Motor neuron (in vitro differentiated cells): ENCODE data around the gene HEMK1. TPM values are rescaled to one million over a fixed set of nuclear protein-coding genes. Genes with fewer than 3 reads are reported as not detected.

Experiments used
- ATAC-seq, 8 experiments: fragments of 200-7000 bp; cut with Tn5 transposase; replicated peaks in 6 of 8; 2 replicates each; pipeline ENCODE4 v1.8.0; 2021; ENCODE audit warnings: mild to moderate bottlenecking in 8 of 8, moderate library complexity in 8 of 8
- H3K27ac ChIP-seq, 2 donors: fragments of 250-450 bp; sonication (Bioruptor Pico); 2 replicates each; pipeline ENCODE4 v1.9.0; 2021; ENCODE audit warnings: antibody characterized with exemption in 2 of 2, mild to moderate bottlenecking in 2 of 2, moderate library complexity in 1 of 2
- H3K4me1 ChIP-seq, 2 donors: fragments of 250-450 bp; sonication (Bioruptor Pico); replicated peaks in 1 of 2; 2 replicates each; pipeline ENCODE4 v1.6.1; 2021; ENCODE audit warnings: antibody characterized with exemption in 2 of 2, mild to moderate bottlenecking in 2 of 2, moderate library complexity in 1 of 2
- H3K4me3 ChIP-seq, 5 donors: fragments of 250-450 bp; sonication (Bioruptor Pico); 2 replicates each; pipeline ENCODE4 v1.9.0; 2021; ENCODE audit warnings: antibody characterized with exemption in 5 of 5, mild to moderate bottlenecking in 5 of 5, moderate library complexity in 4 of 5
- WGBS, 10 experiments: fragments of 450-650 bp; shearing (Covaris generic); methylation state at CpG; one replicate each; pipeline ENCODE4 v1.0.0; 2022; 5-methylcytosine and 5-hydroxymethylcytosine counted together
- in situ Hi-C, 9 experiments: fragments of 400-800 bp; cut with MboI; loops; one replicate each; pipeline ENCODE4 v1.15.0; 2021; ENCODE audit warnings: low sequenced_read_pairs in 9 of 9, low pct_unique_long_range_greater_than_20kb in 2 of 9; ENCODE audit not compliant: unreplicated experiment in 9 of 9
- total RNA-seq, 8 experiments: library from RNA; unstranded; fragments of 300-600 nt; gene quantifications; 2 replicates each; pipeline versions ENCODE4 v1.2.3 to v1.2.4, GENCODE V29; 2022

The HEMK1 gene
- total RNA-seq, 8 experiments from 2014 or later = 9.5 to 25.5 (median 15.6) TPM

GRCh38 chr3:50533316-50533715, 36.0 kb upstream of the HEMK1 start:
- in situ Hi-C loops = loop anchor here in 3 of 9 experiments (25.0 kb wide), 1 partner anchor 96 kb away; no protein-coding TSS in a partner anchor
- no peak overlapping the region for H3K4me3 ChIP-seq
- 35 to 82% (median 53%) methylated on average over 2 to 10 of the region's 13 CpGs; no CpG with 5 or more reads in 4 of the 10 experiments for WGBS, 10 experiments
- ATAC-seq = peak in 5 of 8 experiments; percentile 65 to 83 (median 71)
- peak overlapping the region; percentile 30 to 44 for H3K27ac ChIP-seq
- H3K4me1 ChIP-seq = peaks cover 44 to 47% of the 10 kb centered on the region in 2 donors

DNA sequence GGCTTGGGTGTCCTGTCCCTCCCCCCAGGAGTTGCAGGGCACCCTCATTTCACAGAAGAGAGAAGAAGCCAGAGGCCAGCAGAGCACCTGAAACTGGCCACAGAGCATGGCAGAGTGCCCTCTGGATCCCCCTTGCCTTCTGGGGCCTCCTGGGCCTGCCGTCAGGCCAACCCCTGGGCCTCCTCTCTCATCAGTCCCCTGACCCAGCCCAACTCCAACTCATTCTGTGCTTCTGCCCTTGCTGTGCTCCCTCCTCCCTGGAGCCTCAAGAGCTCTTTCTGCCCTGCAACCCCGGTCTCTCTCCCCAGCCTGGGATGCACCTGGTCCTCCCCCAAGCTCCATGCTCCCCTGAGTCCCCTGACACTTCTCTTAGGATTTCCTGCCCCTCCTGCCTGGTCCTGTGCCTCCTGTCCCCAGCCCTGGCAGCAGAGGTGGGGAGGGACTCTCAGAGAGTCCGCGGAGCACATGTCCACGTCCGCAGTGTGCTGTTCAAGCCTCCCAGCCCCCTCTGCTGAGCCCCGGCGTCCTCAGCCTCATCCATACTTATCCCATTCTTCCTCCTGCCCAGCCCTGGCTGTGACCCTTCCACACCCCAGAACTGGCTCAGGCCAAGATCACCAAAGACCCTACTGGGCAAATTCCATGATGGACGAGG, 35.4 kb upstream of the HEMK1 start:
- WGBS, 10 experiments = 17 to 58% methylated on average over 1 to 3 of the region's 9 CpGs; no CpG with 5 or more reads in 8 of the 10 experiments
- in situ Hi-C loops = loop anchor here in 3 of 9 experiments (25.0 kb wide), 1 partner anchor 97 kb away; no protein-coding TSS in a partner anchor
- ATAC-seq = peak in 5 of 8 experiments; percentile 56 to 77 (median 69)
- Histone ChIP-seq H3K4me3 (no peak overlapping the region), H3K4me1 (peaks cover 47 to 50% of the 10 kb centered on the region in 2 donors), H3K27ac (peak overlapping the region; percentile 3 to 39)

DNA sequence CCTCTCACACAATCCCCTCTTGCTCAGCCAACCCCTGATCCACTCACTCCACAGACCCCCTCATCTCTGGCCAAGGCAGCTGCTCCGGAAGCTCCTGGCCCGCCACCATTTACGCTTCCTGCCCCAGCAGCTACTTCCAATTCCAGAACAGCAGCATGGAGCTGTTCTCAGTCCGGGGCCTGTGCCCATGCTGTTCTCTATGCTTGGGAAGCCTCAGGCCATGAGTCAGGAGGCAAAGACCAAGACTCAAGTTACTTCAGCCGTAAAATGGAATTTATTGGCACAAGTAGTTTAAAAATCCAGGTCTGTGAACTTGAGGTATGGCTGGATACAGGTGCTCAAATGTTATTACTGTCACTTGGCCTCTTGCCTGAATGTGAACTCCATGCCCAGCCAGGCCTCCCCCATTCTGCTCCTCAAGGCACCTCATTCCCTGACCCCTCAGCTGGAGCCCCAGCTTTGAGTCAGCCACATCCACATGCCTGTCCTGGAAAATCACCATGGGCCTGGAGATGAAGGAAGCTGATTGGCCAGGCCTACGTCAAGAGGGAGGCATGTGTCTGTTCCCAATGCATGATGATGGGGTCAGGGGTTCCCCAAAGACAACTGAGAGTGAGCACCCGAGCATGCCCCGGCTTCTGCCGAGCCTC, 34.5 kb upstream of the HEMK1 start:
- WGBS, 10 experiments = 20 to 100% (median 80%) methylated on average over 1 to 6 of the region's 9 CpGs; no CpG with 5 or more reads in 2 of the 10 experiments
- in situ Hi-C loops = loop anchor here in 3 of 9 experiments (25.0 kb wide), 1 partner anchor 98 kb away; no protein-coding TSS in a partner anchor
- ATAC-seq = no peak
- Histone ChIP-seq H3K27ac (no peak overlapping the region), H3K4me3 (no peak overlapping the region), H3K4me1 (peaks cover 47 to 52% of the 10 kb centered on the region in 2 donors)

- WGBS, 10 experiments = 0 to 80% (median 67%) methylated on average over 1 of the region's 5 CpGs; no CpG with 5 or more reads in 7 of the 10 experiments
- peak in 3 of 8 experiments; percentile 59 to 97 (median 95) for ATAC-seq
- Histone ChIP-seq H3K4me1 (peaks cover 53 to 60% of the 10 kb centered on the region in 2 donors), H3K4me3 (no peak overlapping the region), H3K27ac (no peak overlapping the region)
- in situ Hi-C loops = loop anchor here in 3 of 9 experiments (25.0 kb wide), 1 partner anchor 99 kb away; no protein-coding TSS in a partner anchor
Observed at GRCh38 chr3:50536471-50537180, 32.7 kb upstream of the HEMK1 start.

DNA sequence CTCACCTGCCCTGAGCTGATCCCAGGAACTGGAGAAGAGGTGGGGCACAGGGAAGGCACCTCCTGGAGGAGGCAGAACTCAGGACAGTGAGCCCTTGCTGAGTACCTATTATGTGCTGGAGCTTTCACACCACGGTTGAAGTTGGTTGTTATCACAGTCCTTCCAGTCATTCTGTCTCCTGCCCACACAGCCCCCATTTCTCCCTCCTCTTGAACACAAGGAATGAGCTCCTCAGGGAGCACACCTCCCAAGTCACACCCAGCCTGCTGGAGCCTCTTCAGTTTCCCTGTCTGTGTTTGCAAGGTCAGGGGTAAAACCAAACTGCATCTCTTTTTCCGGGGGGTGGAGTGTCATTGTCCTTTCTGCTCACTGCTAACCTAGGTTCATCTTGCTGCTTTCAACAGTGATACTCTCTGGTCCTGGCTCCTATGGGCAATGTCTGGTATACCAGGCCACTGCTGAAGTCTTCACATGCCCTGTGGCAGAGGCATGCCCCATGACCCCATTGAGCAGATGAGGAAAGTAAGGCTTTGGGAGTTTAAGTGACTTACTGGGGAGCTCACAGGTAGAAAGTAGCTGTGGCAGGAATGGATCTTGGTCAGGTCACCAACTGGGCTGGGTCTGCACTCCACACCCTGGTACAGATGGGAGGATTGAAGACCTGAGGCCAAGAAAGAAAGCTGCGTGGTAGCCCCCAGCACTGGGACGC, 31.7 kb upstream of the HEMK1 start:
- no peak overlapping the region for H3K27ac ChIP-seq
- in situ Hi-C loops = loop anchor here in 3 of 9 experiments (25.0 kb wide), 1 partner anchor 100 kb away; no protein-coding TSS in a partner anchor
- no peak overlapping the region for H3K4me3 ChIP-seq
- peaks cover 49 to 53% of the 10 kb centered on the region in 2 donors for H3K4me1 ChIP-seq
- WGBS, 10 experiments = 20 to 71% (median 44%) methylated on average over 1 to 2 of the region's 4 CpGs; no CpG with 5 or more reads in 7 of the 10 experiments
- ATAC-seq = no peak

DNA sequence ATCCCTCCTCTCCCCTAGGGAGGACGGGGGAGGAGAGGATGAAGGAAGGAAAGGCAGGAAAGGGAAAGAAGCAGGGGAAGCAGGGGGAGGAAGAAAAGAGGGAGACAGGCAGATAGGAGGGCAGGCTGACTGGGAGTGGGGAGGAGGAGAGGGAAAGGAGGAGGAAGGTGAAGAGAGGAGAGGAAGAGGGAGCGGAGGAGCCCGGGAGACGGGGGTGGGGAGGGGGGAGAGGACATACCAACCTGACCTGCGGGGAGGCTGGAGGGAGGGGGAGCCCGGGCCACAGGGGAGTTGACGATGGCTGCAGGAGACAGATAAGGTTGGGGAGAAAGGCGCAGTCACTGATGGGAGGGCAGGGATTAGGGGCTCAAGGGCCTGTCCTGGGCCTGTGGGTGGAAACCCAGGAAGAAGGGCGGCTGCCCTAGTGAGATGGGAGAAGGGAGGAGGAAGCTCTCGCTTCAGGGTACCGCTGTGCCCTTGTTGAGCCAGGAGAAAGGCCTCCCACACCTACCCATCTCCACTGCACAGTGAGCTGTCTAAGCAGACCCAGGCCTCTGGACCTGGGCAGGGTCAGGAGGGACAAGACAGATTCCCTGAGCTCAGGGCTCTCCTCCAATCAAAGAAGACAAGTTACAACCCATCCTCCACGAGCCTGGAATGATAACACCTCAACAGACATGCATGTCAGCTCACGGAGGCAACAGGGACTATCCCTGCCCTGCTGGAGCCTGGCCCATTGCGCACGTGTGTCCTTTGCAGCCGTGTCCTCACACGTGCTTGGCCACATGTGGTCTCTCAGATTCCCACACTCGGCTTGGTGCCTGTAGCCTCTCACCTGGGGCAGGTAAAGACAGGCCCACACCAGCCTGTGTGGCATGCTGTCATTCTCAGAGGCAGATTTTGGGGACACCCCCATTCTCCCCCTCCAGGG, 29.7 kb upstream of the HEMK1 start:
- ATAC-seq = peak in 4 of 8 experiments; percentile 29 to 51 (median 32)
- in situ Hi-C loops = loop anchor here in 7 of 9 experiments (10.0 to 25.0 kb wide), 4 partner anchors 102 to 195 kb away; partner anchors contain the start of genes RASSF1 (in 1 of the 7) and ZMYND10 (in 1 of the 7)
- WGBS, 10 experiments = 17 to 100% (median 63%) methylated on average over 1 to 2 of the region's 18 CpGs; no CpG with 5 or more reads in 6 of the 10 experiments
- peaks cover 28 to 33% of the 10 kb centered on the region in 2 donors for H3K4me1 ChIP-seq
- H3K4me3 ChIP-seq = no peak overlapping the region
- peak overlapping the region; percentile 29 to 55 for H3K27ac ChIP-seq

- Histone ChIP-seq H3K4me1 (peaks cover 30 to 31% of the 10 kb centered on the region in 2 donors), H3K4me3 (no peak overlapping the region), H3K27ac (no peak overlapping the region)
- WGBS, 10 experiments = 0% methylated on average over 1 of the region's 2 CpGs; no CpG with 5 or more reads in 8 of the 10 experiments
- in situ Hi-C loops = loop anchor here in 7 of 9 experiments (10.0 to 25.0 kb wide), 4 partner anchors 105 to 198 kb away; partner anchors contain the start of genes RASSF1 (in 1 of the 7) and ZMYND10 (in 1 of the 7)
- peak; percentile 70 to 93 (median 79) for ATAC-seq
Observed at GRCh38 chr3:50542177-50543034, 26.9 kb upstream of the HEMK1 start.

GRCh38 chr3:50545781-50546180, 23.5 kb upstream of the HEMK1 start:
- in situ Hi-C loops = loop anchor here in 8 of 9 experiments (5.0 to 25.0 kb wide), 5 partner anchors 108 to 201 kb away; partner anchors contain the start of genes RASSF1 (in 1 of the 8) and ZMYND10 (in 1 of the 8)

DNA sequence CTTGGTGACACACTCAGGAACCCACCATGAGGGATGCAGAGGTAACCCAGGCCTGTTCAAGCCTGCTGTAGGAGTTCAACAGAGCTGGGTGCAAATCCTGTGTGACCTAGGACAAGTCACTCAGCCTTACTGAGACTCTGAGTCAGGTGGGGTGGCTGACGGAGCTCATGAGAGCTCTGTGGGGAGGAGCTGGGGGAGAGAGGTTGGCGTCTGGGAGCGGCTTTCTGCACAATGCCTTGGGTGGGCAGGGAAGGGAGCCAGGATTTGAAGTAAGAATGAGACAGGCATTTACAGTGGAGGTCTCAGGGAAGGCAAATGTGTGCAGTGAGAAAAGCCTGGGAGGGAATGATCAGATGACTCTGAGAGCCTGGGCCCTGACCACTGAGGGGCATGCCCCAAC, 20.1 kb upstream of the HEMK1 start:
- ATAC-seq = peak in 1 of 8 experiments; percentile 3
- Histone ChIP-seq H3K4me1 (peaks cover 8 to 13% of the 10 kb centered on the region in 2 donors), H3K4me3 (no peak overlapping the region), H3K27ac (no peak overlapping the region)
- WGBS, 10 experiments = no CpG with 5 or more reads among the region's 3 CpGs
- in situ Hi-C loops = loop anchor here in 8 of 9 experiments (5.0 to 25.0 kb wide), 5 partner anchors 112 to 204 kb away; partner anchors contain the start of genes RASSF1 (in 1 of the 8) and ZMYND10 (in 1 of the 8)

More at GRCh38 chr3:50545781-50546180, 23.5 kb upstream of the HEMK1 start:
- peaks cover 12 to 15% of the 10 kb centered on the region in 2 donors for H3K4me1 ChIP-seq
- no peak overlapping the region for H3K4me3 ChIP-seq
- WGBS, 10 experiments = no CpG with 5 or more reads among the region's 1 CpG
- ATAC-seq = no peak
- no peak overlapping the region for H3K27ac ChIP-seq

GRCh38 chr3:50550079-50550736, 19.1 kb upstream of the HEMK1 start:
- peak; percentile 60 to 87 (median 68) for ATAC-seq
- Histone ChIP-seq H3K4me1 (peaks cover 8 to 11% of the 10 kb centered on the region in 2 donors), H3K4me3 (no peak overlapping the region), H3K27ac (no peak overlapping the region)
- in situ Hi-C loops = loop anchor here in 2 of 9 experiments (10.0 kb wide), 1 partner anchor 205 kb away; the partner anchor contains the start of genes RASSF1 (in 2 of the 2) and ZMYND10 (in 2 of the 2)
- 50% methylated on average over 2 of the region's 13 CpGs; no CpG with 5 or more reads in 9 of the 10 experiments for WGBS, 10 experiments
